H1 (cell line): ENCODE results near the gene RBM18. TPM values are rescaled to one million over a fixed set of nuclear protein-coding genes. Genes with fewer than 3 reads are reported as not detected.

ENCODE experiments used
- CHD7 ChIP-seq: fragments of 300-600 bp; sonication (generic); IDR thresholded peaks from 2 replicates; pipeline ENCODE4 v1.7.1; 2012; ENCODE audit warnings: low read length, moderate library complexity, mild to moderate bottlenecking, inconsistent platforms; ENCODE audit not compliant: insufficient replicate concordance
- GTF2F1 ChIP-seq: IDR thresholded peaks from 2 replicates; pipeline ENCODE4 v1.6.1; 2012; ENCODE audit warnings: low read depth, low read length, improper control_type of control experiment, borderline replicate concordance
- HDAC6 ChIP-seq: IDR thresholded peaks from one replicate; pipeline ENCODE4 v1.7.1; 2012; ENCODE audit warnings: low read depth, mild to moderate bottlenecking, inconsistent platforms, low read length, moderate library complexity
- POU5F1 ChIP-seq: IDR thresholded peaks from 2 replicates; pipeline ENCODE4 v1.6.1; 2011; ENCODE audit warnings: low read depth, mild to moderate bottlenecking, low read length, moderate library complexity
- RFX5 ChIP-seq: IDR thresholded peaks from 2 replicates; pipeline ENCODE4 v1.6.1; 2011; ENCODE audit warnings: low read depth, low read length, improper control_type of control experiment, borderline replicate concordance
- SIX5 ChIP-seq: IDR thresholded peaks from 2 replicates; pipeline ENCODE4 v1.6.1; 2011; ENCODE audit warnings: mild to moderate bottlenecking, low read depth, low read length
- TCF12 ChIP-seq: IDR thresholded peaks from 2 replicates; pipeline ENCODE4 v1.6.1; 2011; ENCODE audit warnings: low read depth, mild to moderate bottlenecking, low read length
- TEAD4 ChIP-seq: IDR thresholded peaks from 2 replicates; pipeline ENCODE4 v1.6.1; 2012; ENCODE audit warnings: low read depth, low read length, inconsistent platforms, mixed read lengths
- polyA plus RNA-seq, 7 experiments: library from polyadenylated mRNA; depleted of rRNA in 3 of 7; stranded (reverse) in 5 of 7; unstranded in 2 of 7; fragments of >200 nt in 5 of 7; fragments of 200-250 nt in 2 of 7; gene quantifications; 1 replicate in 5 of 7; 2 replicates in 1 of 7; 4 replicates in 1 of 7; pipeline versions ENCODE4 v1.2.1 to v1.2.3, GENCODE V29; 2011 to 2013; ENCODE audit warnings: missing spikeins in 2 of 7, mixed read lengths in 2 of 7
- total RNA-seq: library from RNA; stranded (reverse); fragmentation: NEBNext Ultra II Directional; extraction: Animal tissue kit (Norgen Biotek cat#: 25700); gene quantifications from 2 replicates; pipeline ENCODE4 v1.2.1, GENCODE V29; 2021

RBM18 gene
- total and polyA plus RNA-seq, 2 of the 8 experiments (the other 6 are each of a cell fraction or from before 2014, with no cell fraction given), result 5.9 to 14.3 TPM

- TF ChIP-seq CHD7 (no peak), POU5F1 (no peak), GTF2F1 (no peak), RFX5 (no peak), SIX5 (no peak), TEAD4 (no peak), TCF12 (no peak), HDAC6 (no peak)
Observed at GRCh38 chr9:122204491-122204890, 60.1 kb downstream of the RBM18 start (continued).
